OCI-LY1 (cell line): ENCODE results near the gene FHIT.

Source experiments
- H2AFZ ChIP-seq: fragments of 200-600 bp; sonication (generic), shearing (Covaris generic); 2 replicates; pipeline ENCODE4 v1.6.0; 2014; ENCODE audit warnings: antibody characterized with exemption, mild to moderate bottlenecking, low read length
- H3F3A ChIP-seq: fragments of 200-600 bp; sonication (generic), shearing (Covaris generic); 2 replicates; pipeline ENCODE4 v1.6.0; 2014; ENCODE audit warnings: mild to moderate bottlenecking, antibody characterized with exemption, low read length, moderate library complexity; ENCODE audit not compliant: insufficient read depth
- H3K27ac ChIP-seq: fragments of 200-600 bp; sonication (generic); 2 replicates; pipeline ENCODE4 v1.5.1; 2014; ENCODE audit warnings: low read length, mixed run types, mild to moderate bottlenecking, low read depth; ENCODE audit not compliant: poor library complexity, severe bottlenecking
- H3K27me3 ChIP-seq: fragments of 200-600 bp; sonication (generic); 2 replicates; pipeline ENCODE4 v1.6.0; 2014; ENCODE audit warnings: antibody characterized with exemption, mild to moderate bottlenecking, low read length, moderate library complexity; ENCODE audit not compliant: insufficient read depth
- H3K36me3 ChIP-seq: fragments of 200-600 bp; sonication (generic); 2 replicates; pipeline ENCODE4 v1.6.1; 2014; ENCODE audit warnings: mild to moderate bottlenecking, antibody characterized with exemption, low read length, moderate library complexity, mixed read lengths; ENCODE audit not compliant: insufficient read depth
- H3K4me1 ChIP-seq: fragments of 200-600 bp; sonication (generic); 2 replicates; pipeline ENCODE4 v1.5.1; 2014; ENCODE audit warnings: mild to moderate bottlenecking, low read length, moderate library complexity; ENCODE audit not compliant: insufficient read depth, severe bottlenecking
- H3K4me2 ChIP-seq: fragments of 200-600 bp; sonication (generic), shearing (Covaris generic); 2 replicates; pipeline ENCODE4 v1.6.1; 2014; ENCODE audit warnings: low read length
- H3K4me3 ChIP-seq: fragments of 200-600 bp; sonication (generic); 2 replicates; pipeline ENCODE4 v1.5.1; 2014; ENCODE audit warnings: low read length, low read depth, mild to moderate bottlenecking, mixed read lengths; ENCODE audit not compliant: poor library complexity, severe bottlenecking
- H3K79me2 ChIP-seq: fragments of 200-600 bp; shearing (Covaris generic); 2 replicates; pipeline ENCODE4 v1.6.1; 2016; ENCODE audit warnings: mixed run types, low read length, mixed read lengths; ENCODE audit not compliant: insufficient read depth
- H3K9ac ChIP-seq: fragments of 200-600 bp; sonication (generic), shearing (Covaris generic); 2 replicates; pipeline ENCODE4 v1.6.1; 2014; ENCODE audit warnings: mild to moderate bottlenecking, low read length, mixed read lengths
- H3K9me2 ChIP-seq: fragments of 200-600 bp; sonication (generic), shearing (Covaris generic); 2 replicates; pipeline ENCODE4 v1.6.1; 2014; ENCODE audit warnings: low read depth, mild to moderate bottlenecking, low read length, mixed read lengths
- H3K9me3 ChIP-seq: fragments of 200-600 bp; shearing (Covaris generic); 2 replicates; pipeline ENCODE4 v1.6.1; 2014; ENCODE audit warnings: low read length, mixed read lengths
- H4K20me1 ChIP-seq: fragments of 200-600 bp; sonication (generic), shearing (Covaris generic); 2 replicates; pipeline ENCODE4 v1.6.0; 2016; ENCODE audit warnings: mild to moderate bottlenecking, low read length; ENCODE audit not compliant: insufficient read depth
- EZH2 ChIP-seq: fragments of 200-600 bp; sonication (generic), shearing (Covaris generic); IDR thresholded peaks from 2 replicates; pipeline ENCODE4 v1.8.0; 2017; ENCODE audit warnings: borderline replicate concordance, mixed run types, mild to moderate bottlenecking, antibody characterized with exemption, low read length, moderate library complexity, mixed read lengths
- TF ChIP-seq, protein P1 (sequence below): fragments of 200-600 bp; sonication (generic), shearing (Covaris generic); IDR thresholded peaks from 2 replicates; pipeline ENCODE4 v1.5.1; 2017; ENCODE audit warnings: mild to moderate bottlenecking, antibody characterized with exemption, low read length, moderate library complexity, mixed read lengths

Gene FHIT

DNA sequence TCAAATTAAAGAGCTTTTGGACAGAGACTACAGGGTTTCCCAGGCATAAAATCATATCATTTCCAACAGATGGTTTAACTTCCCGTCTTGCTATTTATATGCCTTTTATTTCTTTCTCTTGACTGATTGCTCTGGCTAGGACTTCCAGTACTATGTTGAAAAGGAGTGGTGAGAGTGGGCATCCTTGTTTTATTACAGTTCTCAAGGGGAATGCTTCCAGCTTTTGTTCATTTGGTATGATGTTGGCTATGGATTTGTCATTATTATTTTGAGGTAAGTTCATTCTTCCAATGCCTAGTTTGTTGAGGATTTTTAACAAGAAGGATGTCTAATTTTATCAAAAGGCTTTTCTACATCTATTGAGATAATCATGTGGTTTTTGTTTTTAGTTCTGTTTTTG, 1304.9 kb downstream of the FHIT start:
- TF ChIP-seq, protein P1, sequence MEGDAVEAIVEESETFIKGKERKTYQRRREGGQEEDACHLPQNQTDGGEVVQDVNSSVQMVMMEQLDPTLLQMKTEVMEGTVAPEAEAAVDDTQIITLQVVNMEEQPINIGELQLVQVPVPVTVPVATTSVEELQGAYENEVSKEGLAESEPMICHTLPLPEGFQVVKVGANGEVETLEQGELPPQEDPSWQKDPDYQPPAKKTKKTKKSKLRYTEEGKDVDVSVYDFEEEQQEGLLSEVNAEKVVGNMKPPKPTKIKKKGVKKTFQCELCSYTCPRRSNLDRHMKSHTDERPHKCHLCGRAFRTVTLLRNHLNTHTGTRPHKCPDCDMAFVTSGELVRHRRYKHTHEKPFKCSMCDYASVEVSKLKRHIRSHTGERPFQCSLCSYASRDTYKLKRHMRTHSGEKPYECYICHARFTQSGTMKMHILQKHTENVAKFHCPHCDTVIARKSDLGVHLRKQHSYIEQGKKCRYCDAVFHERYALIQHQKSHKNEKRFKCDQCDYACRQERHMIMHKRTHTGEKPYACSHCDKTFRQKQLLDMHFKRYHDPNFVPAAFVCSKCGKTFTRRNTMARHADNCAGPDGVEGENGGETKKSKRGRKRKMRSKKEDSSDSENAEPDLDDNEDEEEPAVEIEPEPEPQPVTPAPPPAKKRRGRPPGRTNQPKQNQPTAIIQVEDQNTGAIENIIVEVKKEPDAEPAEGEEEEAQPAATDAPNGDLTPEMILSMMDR = no peak
- no peak for TF ChIP-seq EZH2
- no peaks in the 10 kb centered on the region for H3F3A ChIP-seq
- H3K27ac ChIP-seq = no peak overlapping the region
- H3K4me1 ChIP-seq = no peaks in the 10 kb centered on the region
- no peak overlapping the region for H3K4me2 ChIP-seq
- no peaks in the 10 kb centered on the region for H3K9me3 ChIP-seq
- no peaks in the 10 kb centered on the region for H3K9me2 ChIP-seq
- H3K79me2 ChIP-seq = no peaks in the 10 kb centered on the region
- no peak overlapping the region for H3K4me3 ChIP-seq
- 0 out of 2 replicates have a peak, but pooled peaks cover 2% of the 10 kb centered on the region for H3K27me3 ChIP-seq
- no peaks in the 10 kb centered on the region for H3K36me3 ChIP-seq
- no peak overlapping the region for H3K9ac ChIP-seq
- H4K20me1 ChIP-seq = no peaks in the 10 kb centered on the region
- no peak overlapping the region for H2AFZ ChIP-seq

DNA sequence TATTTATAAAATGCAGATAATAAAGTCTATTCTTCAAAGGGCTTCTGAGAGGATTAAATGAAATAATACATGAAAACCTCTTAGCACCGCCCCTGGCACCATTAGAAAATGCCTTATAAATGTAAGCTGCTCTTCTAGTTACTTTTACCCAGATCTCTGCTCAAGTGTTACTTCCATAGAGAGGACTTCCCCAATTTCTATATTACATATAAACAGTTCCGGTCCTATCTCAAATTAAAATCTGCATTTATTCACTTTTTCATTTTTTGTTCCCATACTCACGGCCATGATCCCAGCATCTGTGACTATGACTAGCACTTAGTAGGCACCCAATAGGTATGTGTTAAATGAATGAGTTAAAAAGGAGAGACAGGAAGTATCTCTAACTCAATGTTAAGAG, 1310.5 kb downstream of the FHIT start:
- no peaks in the 10 kb centered on the region for H3K9me3 ChIP-seq
- H3K4me3 ChIP-seq = no peak overlapping the region
- H3K36me3 ChIP-seq = no peaks in the 10 kb centered on the region
- H3K9me2 ChIP-seq = no peaks in the 10 kb centered on the region
- H3K4me1 ChIP-seq = no peaks in the 10 kb centered on the region
- no peak overlapping the region for H3K4me2 ChIP-seq
- H3K27ac ChIP-seq = no peak overlapping the region
- H3F3A ChIP-seq = no peaks in the 10 kb centered on the region
- H3K27me3 ChIP-seq = 0 out of 2 replicates have a peak, but pooled peaks cover 3% of the 10 kb centered on the region
- no peak for TF ChIP-seq EZH2
- TF ChIP-seq, protein P1 = no peak
- no peaks in the 10 kb centered on the region for H4K20me1 ChIP-seq
- H2AFZ ChIP-seq = no peak overlapping the region
- H3K79me2 ChIP-seq = no peaks in the 10 kb centered on the region
- H3K9ac ChIP-seq = no peak overlapping the region

DNA sequence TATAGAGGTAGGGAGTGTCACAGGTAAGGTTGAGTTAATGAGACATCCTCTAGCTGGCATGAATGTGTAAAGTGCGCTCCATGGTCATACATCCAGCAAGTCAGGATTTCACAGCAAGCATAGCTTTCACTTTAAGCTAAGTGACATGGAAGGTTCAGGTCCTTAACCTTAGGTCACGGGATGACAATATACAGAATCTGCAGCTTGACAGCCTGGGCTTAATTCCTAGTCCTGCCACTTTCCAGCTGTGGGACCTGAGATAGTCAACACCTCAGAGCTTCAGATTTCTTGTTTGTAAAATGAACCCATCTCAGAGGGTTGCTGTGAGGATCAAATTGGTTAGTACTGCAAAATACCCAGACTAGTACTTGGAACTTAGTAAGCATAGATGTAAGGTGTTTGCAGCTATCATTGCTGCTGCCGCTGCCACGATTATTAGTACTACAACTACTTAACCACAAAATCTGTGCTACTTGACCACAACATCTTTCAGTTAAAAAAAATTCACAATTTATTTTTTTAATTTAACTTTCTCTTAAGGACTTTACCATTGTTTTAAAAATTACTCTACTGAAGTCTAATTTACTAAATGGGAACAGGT, 1311.3 kb downstream of the FHIT start:
- Histone ChIP-seq H3K27me3 (0 out of 2 replicates have a peak, but pooled peaks cover 3% of the 10 kb centered on the region), H3K4me1 (no peaks in the 10 kb centered on the region), H3K36me3 (no peaks in the 10 kb centered on the region), H3K9me2 (no peaks in the 10 kb centered on the region), H3K4me3 (no peak overlapping the region), H3K9me3 (no peaks in the 10 kb centered on the region), H4K20me1 (no peaks in the 10 kb centered on the region), H3K27ac (no peak overlapping the region), H3K4me2 (no peak overlapping the region), H3K79me2 (no peaks in the 10 kb centered on the region), H3K9ac (no peak overlapping the region), H3F3A (no peaks in the 10 kb centered on the region), H2AFZ (no peak overlapping the region)
- TF ChIP-seq, protein P1 = no peak
- no peak for TF ChIP-seq EZH2
